OCI-LY3 (cell line): ENCODE results near the gene COBL.

Experiments
- H2AFZ ChIP-seq: fragments of 200-600, 300-600 bp; shearing (Covaris generic); 2 replicates; pipeline ENCODE4 v1.6.0; 2014; ENCODE audit warnings: antibody characterized with exemption, low read depth, low read length
- H3K27ac ChIP-seq: fragments of 200-600, 300-600 bp; sonication (generic); 2 replicates; pipeline ENCODE4 v1.5.1; 2014; ENCODE audit warnings: mild to moderate bottlenecking, low read length, moderate library complexity, mixed read lengths
- H3K27me3 ChIP-seq: fragments of 200-600, 300-600 bp; sonication (generic); 2 replicates; pipeline ENCODE4 v1.6.1; 2014; ENCODE audit warnings: low read depth, low read length, mixed read lengths
- H3K36me3 ChIP-seq: fragments of 200-600, 300-600 bp; sonication (generic); replicated peaks from 2 replicates; pipeline ENCODE3; 2014; ENCODE audit warnings: low read depth, low read length, mixed read lengths
- H3K4me1 ChIP-seq: fragments of 300-600, 200-600 bp; sonication (generic); 2 replicates; pipeline ENCODE4 v1.6.1; 2014; ENCODE audit warnings: low read length, mixed read lengths
- H3K4me2 ChIP-seq: fragments of 200-600, 300-600 bp; sonication (generic); 2 replicates; pipeline ENCODE4 v1.6.1; 2014; ENCODE audit warnings: low read length, mixed read lengths
- H3K4me3 ChIP-seq: fragments of 300-600, 200-600 bp; sonication (generic); 2 replicates; pipeline ENCODE4 v1.5.1; 2014; ENCODE audit warnings: antibody characterized with exemption, mild to moderate bottlenecking, low read length, moderate library complexity
- H3K79me2 ChIP-seq: fragments of 300-600, 200-600 bp; shearing (Covaris generic); 2 replicates; pipeline ENCODE4 v1.6.1; 2014; ENCODE audit warnings: mild to moderate bottlenecking, low read length, mixed read lengths
- H3K9ac ChIP-seq: fragments of 300-600, 200-600 bp; shearing (Covaris generic); 2 replicates; pipeline ENCODE4 v1.6.0; 2014; ENCODE audit warnings: mild to moderate bottlenecking, low read length, moderate library complexity
- H3K9me3 ChIP-seq: fragments of 200-600, 300-600 bp; shearing (Covaris generic); 2 replicates; pipeline ENCODE4 v1.6.1; 2014; ENCODE audit warnings: low read length, mixed read lengths; ENCODE audit not compliant: insufficient read depth
- H4K20me1 ChIP-seq: fragments of 200-600, 300-600 bp; sonication (generic); 2 replicates; pipeline ENCODE4 v1.6.1; 2016; ENCODE audit warnings: low read length, mixed read lengths; ENCODE audit not compliant: insufficient read depth
- CTCF ChIP-seq: fragments of 200-600, 300-600 bp; sonication (generic); IDR thresholded peaks from 2 replicates; pipeline ENCODE4 v1.5.1; 2014; ENCODE audit warnings: antibody characterized with exemption, low read length, low read depth
- EZH2phosphoT487 ChIP-seq: fragments of 200-600 bp; shearing (Covaris generic); IDR thresholded peaks from 2 replicates; pipeline ENCODE4 v1.6.1; 2018; ENCODE audit warnings: antibody characterized with exemption, mixed run types, low read depth

COBL gene

DNA sequence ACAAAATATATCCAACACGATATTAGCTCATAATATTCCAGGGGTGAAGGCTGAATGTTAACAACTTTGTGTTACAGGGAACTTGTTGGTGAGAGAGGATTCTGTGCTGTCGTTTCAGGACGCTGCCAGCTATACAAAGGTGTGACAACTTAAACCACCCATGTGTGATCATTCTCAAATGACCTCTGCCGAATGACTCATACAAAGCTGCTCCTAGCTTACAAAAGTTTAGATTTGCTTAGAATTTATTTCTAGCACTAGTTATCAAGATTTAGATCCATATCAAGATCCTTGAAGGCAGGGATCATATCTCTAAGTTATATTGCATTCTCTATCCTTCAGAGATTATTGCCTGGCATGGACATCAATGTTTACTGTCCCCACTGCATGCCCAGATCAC is 65.3 kb downstream of the COBL start:
- H3K27me3 ChIP-seq = peaks cover 4% of the 10 kb centered on the region; the same call in 1 of the 2 replicates
- H3K36me3 ChIP-seq = no peaks in the 10 kb centered on the region
- H2AFZ ChIP-seq = no peak overlapping the region
- H3K27ac ChIP-seq = no peak overlapping the region
- no peaks in the 10 kb centered on the region for H4K20me1 ChIP-seq
- H3K9ac ChIP-seq = no peak overlapping the region
- H3K4me1 ChIP-seq = no peaks in the 10 kb centered on the region
- H3K9me3 ChIP-seq = no peaks in the 10 kb centered on the region
- TF ChIP-seq EZH2phosphoT487 (no peak), CTCF (no peak)
- H3K4me3 ChIP-seq = no peak overlapping the region
- H3K79me2 ChIP-seq = no peaks in the 10 kb centered on the region
- no peak overlapping the region for H3K4me2 ChIP-seq

DNA sequence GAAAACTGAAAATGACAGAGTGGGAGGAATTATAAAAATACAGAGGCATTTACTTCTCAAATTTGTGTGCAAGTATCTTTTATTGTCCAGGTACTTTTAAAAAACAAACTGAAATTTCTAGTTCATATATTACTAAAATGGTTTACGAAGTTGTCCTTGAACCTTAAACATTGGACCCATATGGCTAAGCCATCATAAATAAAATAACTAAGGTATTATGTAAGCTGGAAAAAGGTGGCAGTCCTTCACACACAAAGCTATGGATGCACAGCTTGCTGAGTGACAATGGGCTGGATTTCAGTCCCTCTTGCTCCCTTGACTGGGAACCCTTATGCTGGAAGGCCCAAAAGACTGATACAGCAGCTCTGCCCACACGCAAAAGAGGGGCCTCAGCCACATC is 66.1 kb downstream of the COBL start:
- H3K27me3 ChIP-seq = peaks cover 4% of the 10 kb centered on the region; the same call in 1 of the 2 replicates
- H3K9me3 ChIP-seq = no peaks in the 10 kb centered on the region
- H4K20me1 ChIP-seq = no peaks in the 10 kb centered on the region
- H3K4me2 ChIP-seq = no peak overlapping the region
- H3K79me2 ChIP-seq = no peaks in the 10 kb centered on the region
- H3K4me1 ChIP-seq = no peaks in the 10 kb centered on the region
- no peaks in the 10 kb centered on the region for H3K36me3 ChIP-seq
- no peak overlapping the region for H3K4me3 ChIP-seq
- no peak overlapping the region for H2AFZ ChIP-seq
- H3K9ac ChIP-seq = no peak overlapping the region
- no peak for TF ChIP-seq EZH2phosphoT487
- no peak for TF ChIP-seq CTCF
- no peak overlapping the region for H3K27ac ChIP-seq

GRCh38 chr7:51249991-51250390 is 66.6 kb downstream of the COBL start:
- Histone ChIP-seq H3K27me3 (peaks cover 4% of the 10 kb centered on the region; the same call in 1 of the 2 replicates), H3K9ac (no peak overlapping the region), H3K79me2 (no peaks in the 10 kb centered on the region)

More at GRCh38 chr7:51249991-51250390, 66.6 kb downstream of the COBL start:
- Histone ChIP-seq H3K36me3 (no peaks in the 10 kb centered on the region), H3K4me1 (no peaks in the 10 kb centered on the region), H3K9me3 (no peaks in the 10 kb centered on the region), H3K27ac (no peak overlapping the region), H4K20me1 (no peaks in the 10 kb centered on the region), H2AFZ (no peak overlapping the region), H3K4me2 (no peak overlapping the region), H3K4me3 (no peak overlapping the region)
- TF ChIP-seq EZH2phosphoT487 (no peak), CTCF (no peak)
